Pulmonary artery endothelial cell (primary cell): ENCODE results near the gene CDIP1. TPM values are rescaled to one million over a fixed set of nuclear protein-coding genes. Genes with fewer than 3 reads are reported as not detected.

Source experiments
- DNase-seq: peaks from one replicate; pipeline ENCODE4 v3.0.0-alpha.2; 2011; ENCODE audit warnings: low read depth, low spot score
- total RNA-seq: library from RNA; depleted of rRNA; stranded (reverse); fragments of >200 nt; gene quantifications from 2 replicates; pipeline ENCODE4 v1.2.3, GENCODE V29; 2014

CDIP1 gene
- total RNA-seq, 1 donor from 2014 or later, result 12.1 TPM

DNA sequence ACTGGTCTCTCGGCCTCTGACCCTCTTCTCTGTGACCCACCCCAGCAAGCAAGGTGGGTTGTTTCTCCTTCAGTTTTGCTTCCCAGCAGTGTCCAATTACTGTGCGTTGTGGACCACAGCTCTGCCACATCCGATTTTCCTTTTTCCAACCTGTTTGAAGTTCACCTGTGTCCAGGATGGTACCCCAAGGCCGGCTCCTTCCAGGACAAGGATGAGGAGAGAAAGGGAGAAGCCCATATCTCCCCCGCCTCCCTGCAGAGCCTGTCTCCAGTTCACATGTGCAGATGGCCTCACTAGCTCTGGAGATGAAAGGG, 77.7 kb downstream of the CDIP1 start:
- DNase-seq, result no peak

Other genes with a start within 250 kb of the CDIP1 start
- gene GLIS2, start 222.7 kb downstream of the CDIP1 start, total RNA-seq, result 1.1 and 1.6 TPM in 2 replicates
- 20.5 and 26.4 TPM in 2 replicates for gene PAM16, start 187.5 kb downstream of the CDIP1 start, total RNA-seq
- 0.04 and 0.20 TPM in 2 replicates for gene VASN, start 166.9 kb downstream of the CDIP1 start, total RNA-seq
- 33.0 and 42.4 TPM in 2 replicates for gene CORO7, start 122.2 kb downstream of the CDIP1 start, total RNA-seq
- 56.0 and 100 TPM in 2 replicates for gene DNAJA3, start 112.9 kb downstream of the CDIP1 start, total RNA-seq
- gene NMRAL1, start 64.1 kb downstream of the CDIP1 start, total RNA-seq, result 61.2 and 86.6 TPM in 2 replicates
- gene HMOX2, start 62.4 kb downstream of the CDIP1 start, total RNA-seq, result 124 and 143 TPM in 2 replicates
- not detected in 2 replicates for gene C16orf96, start 17.6 kb upstream of the CDIP1 start, total RNA-seq
- 3.9 and 5.4 TPM in 2 replicates for gene UBALD1, start 76.1 kb upstream of the CDIP1 start, total RNA-seq
- 22.9 and 24.4 TPM in 2 replicates for gene MGRN1, start 86.1 kb upstream of the CDIP1 start, total RNA-seq
- gene NUDT16L1, start 154.8 kb upstream of the CDIP1 start, total RNA-seq, result 21.2 and 31.9 TPM in 2 replicates
- 14.3 and 21.6 TPM in 2 replicates for gene ANKS3, start 195.5 kb upstream of the CDIP1 start, total RNA-seq
- 0.33 and 0.42 TPM in 2 replicates for gene DNAAF8, start 195.8 kb upstream of the CDIP1 start, total RNA-seq
- 5.1 and 6.7 TPM in 2 replicates for gene ZNF500, start 228.4 kb upstream of the CDIP1 start, total RNA-seq
- not detected in 2 replicates for gene SEPTIN12, start 249.6 kb upstream of the CDIP1 start, total RNA-seq